Type B pancreatic cell (in vitro differentiated cells): ENCODE data around the gene IL3. TPM values are rescaled to one million over a fixed set of nuclear protein-coding genes. Genes with fewer than 3 reads are reported as not detected.

Source experiments
- DNase-seq: peaks from one replicate; pipeline ENCODE4 v3.0.0; 2021; ENCODE audit warnings: mixed read lengths; ENCODE audit not compliant: unreplicated experiment; ENCODE audit errors: extremely low spot score
- H3K27ac Mint-ChIP-seq: 2 replicates; pipeline ENCODE4 v1.8.0; 2021; ENCODE audit warnings: mild to moderate bottlenecking, mixed read lengths
- H3K27me3 Mint-ChIP-seq: 2 replicates; pipeline ENCODE4 v1.8.0; 2021; ENCODE audit warnings: mixed read lengths
- H3K36me3 Mint-ChIP-seq: 2 replicates; pipeline ENCODE4 v1.8.0; 2021; ENCODE audit warnings: mixed read lengths
- H3K4me1 Mint-ChIP-seq: one replicate; pipeline ENCODE4 v1.8.0; 2021; ENCODE audit warnings: mixed read lengths; ENCODE audit not compliant: unreplicated experiment
- H3K4me3 Mint-ChIP-seq: 2 replicates; pipeline ENCODE4 v1.8.0; 2021; ENCODE audit warnings: mild to moderate bottlenecking, mixed read lengths
- H3K9me3 Mint-ChIP-seq: 2 replicates; pipeline ENCODE4 v1.8.0; 2021; ENCODE audit warnings: mixed read lengths
- total RNA-seq: library from RNA; stranded (reverse); gene quantifications from 2 replicates; pipeline ENCODE4 v1.2.1, GENCODE V29; 2021; ENCODE audit warnings: low replicate concordance
- TF ChIP-seq, protein P1 (sequence below): fragments of 200-600 bp; sonication (generic); conservative IDR thresholded peaks from 2 replicates; pipeline ENCODE4 v1.5.0; 2021; ENCODE audit warnings: antibody characterized with exemption, mild to moderate bottlenecking

IL3 gene
- total RNA-seq, 1 donor from 2014 or later: not detected

DNA sequence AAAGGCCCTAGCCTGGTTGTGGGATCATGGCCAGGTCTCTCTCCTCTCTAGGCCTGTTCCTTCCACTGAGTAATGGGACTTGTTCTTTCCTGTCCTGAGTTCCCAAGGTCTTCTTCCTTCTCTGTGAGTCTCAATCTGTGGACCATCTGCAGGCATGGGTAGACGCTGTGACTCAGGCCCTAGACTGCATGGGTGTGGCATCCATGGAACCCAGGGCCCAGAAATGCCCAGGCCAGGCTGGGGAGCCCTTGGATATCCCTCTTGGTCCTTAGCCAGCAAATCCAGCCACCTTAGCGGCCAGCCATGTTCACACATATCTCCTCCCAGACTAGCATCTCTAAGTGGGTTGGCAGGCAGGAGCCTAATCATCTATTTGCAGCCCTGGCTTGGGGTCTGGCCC, 46.7 kb upstream of the IL3 start:
- TF ChIP-seq, protein P1, sequence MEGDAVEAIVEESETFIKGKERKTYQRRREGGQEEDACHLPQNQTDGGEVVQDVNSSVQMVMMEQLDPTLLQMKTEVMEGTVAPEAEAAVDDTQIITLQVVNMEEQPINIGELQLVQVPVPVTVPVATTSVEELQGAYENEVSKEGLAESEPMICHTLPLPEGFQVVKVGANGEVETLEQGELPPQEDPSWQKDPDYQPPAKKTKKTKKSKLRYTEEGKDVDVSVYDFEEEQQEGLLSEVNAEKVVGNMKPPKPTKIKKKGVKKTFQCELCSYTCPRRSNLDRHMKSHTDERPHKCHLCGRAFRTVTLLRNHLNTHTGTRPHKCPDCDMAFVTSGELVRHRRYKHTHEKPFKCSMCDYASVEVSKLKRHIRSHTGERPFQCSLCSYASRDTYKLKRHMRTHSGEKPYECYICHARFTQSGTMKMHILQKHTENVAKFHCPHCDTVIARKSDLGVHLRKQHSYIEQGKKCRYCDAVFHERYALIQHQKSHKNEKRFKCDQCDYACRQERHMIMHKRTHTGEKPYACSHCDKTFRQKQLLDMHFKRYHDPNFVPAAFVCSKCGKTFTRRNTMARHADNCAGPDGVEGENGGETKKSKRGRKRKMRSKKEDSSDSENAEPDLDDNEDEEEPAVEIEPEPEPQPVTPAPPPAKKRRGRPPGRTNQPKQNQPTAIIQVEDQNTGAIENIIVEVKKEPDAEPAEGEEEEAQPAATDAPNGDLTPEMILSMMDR: no peak
- Mint-ChIP-seq H3K4me3 (no peak overlapping the region), H3K27me3 (peaks cover 89% of the 10 kb centered on the region), H3K27ac (no peak overlapping the region), H3K36me3 (no peaks in the 10 kb centered on the region), H3K9me3 (no peaks in the 10 kb centered on the region), H3K4me1 (no peaks in the 10 kb centered on the region)
- DNase-seq: peak; percentile 55

DNA sequence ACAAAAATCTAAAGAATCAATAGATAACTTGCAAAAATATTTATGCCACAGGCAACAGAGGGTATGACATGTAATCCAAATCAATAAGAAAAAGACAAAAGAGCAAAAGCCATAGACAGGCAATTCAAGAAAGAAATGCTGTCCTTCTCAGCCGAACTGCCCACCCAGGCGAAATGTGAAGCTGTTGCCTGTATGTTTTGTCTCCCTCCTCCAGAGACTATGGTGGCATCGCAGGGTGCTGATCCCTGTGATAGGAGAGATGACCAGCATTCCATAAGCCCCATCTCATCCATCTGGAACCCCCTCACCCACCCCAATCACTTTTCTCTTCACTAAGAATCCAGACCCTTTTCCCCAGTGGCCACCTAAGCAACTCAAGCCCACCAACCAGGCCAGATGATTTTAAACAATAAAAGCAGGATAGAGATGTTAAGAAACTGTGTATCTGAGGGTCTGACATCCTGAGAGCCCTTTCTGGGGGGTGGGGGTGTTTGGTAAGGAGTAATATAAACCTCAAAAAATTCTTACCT, 43.7 kb upstream of the IL3 start:
- Mint-ChIP-seq H3K27ac (no peak overlapping the region), H3K27me3 (peaks cover 82% of the 10 kb centered on the region), H3K36me3 (no peaks in the 10 kb centered on the region), H3K4me3 (no peak overlapping the region), H3K9me3 (no peaks in the 10 kb centered on the region), H3K4me1 (no peaks in the 10 kb centered on the region)
- TF ChIP-seq, protein P1: no peak
- peak; percentile 39 for DNase-seq

DNA sequence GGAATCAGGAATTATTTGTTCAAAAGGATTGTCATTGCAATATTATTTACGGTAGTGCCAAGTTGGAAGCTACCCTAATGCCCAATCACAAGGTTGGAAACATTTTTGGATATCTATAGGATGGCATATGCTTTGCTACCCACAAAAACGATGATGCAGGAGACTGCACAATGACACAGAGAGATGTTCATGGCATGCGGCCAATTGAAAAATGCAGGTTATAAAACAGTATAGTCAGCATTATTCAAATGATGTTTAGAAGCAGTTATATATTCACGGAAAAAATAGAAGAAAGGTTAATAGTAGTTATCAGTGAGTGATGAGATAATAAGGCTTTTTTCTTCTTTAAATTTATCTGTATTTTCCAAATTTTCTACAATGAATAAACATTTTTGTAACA, 43.1 kb upstream of the IL3 start:
- DNase-seq: no peak
- no peaks in the 10 kb centered on the region for H3K36me3 Mint-ChIP-seq
- TF ChIP-seq, protein P1: no peak
- H3K4me1 Mint-ChIP-seq: no peaks in the 10 kb centered on the region
- peaks cover 82% of the 10 kb centered on the region for H3K27me3 Mint-ChIP-seq
- no peak overlapping the region for H3K27ac Mint-ChIP-seq
- H3K4me3 Mint-ChIP-seq: no peak overlapping the region
- H3K9me3 Mint-ChIP-seq: no peaks in the 10 kb centered on the region

DNA sequence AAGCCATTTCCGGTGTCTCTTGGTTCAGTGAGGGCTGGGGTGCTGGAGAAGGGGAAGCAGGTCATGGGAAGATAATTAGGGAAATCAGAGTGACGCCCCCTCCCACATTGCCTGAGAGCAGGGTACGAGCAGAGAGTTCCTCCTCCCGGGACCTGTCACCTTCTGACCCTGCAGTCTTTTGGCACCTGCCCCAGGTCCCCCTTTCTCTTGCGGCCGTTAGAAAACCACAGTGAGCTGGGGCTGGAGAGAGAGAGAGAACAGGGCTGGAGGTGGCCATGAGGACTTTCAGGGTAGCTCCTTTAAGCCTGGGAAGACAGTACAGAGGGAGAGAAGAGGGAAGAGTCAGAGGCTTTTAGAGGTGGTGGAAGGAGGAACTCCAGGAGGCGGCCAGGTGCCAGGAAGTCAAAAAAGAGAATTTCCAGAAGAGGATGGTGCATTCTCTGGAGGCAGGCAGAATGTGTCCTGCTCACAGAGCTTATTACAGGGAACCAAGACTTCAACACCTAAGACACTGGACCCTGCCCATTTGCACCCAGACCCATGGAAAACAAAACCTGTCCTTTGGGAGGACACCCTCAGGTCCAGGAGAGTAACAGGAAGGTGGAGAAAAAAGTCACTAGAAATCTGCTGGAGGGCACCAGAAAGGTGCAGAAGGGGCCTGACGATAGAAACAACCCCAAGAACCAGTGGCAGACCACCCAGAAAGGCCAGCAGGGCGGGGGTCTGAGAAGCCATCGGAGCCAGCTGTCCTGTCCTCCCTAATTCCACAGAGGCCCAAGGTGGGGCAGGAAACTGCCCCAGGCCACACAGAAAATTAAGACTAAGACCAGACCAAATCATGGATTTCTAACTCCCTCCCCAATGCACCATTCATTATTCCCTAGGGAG, 42.5 kb upstream of the IL3 start:
- Mint-ChIP-seq H3K9me3 (no peaks in the 10 kb centered on the region), H3K4me3 (no peak overlapping the region), H3K27ac (no peak overlapping the region), H3K4me1 (no peaks in the 10 kb centered on the region), H3K27me3 (peaks cover 82% of the 10 kb centered on the region), H3K36me3 (no peaks in the 10 kb centered on the region)
- TF ChIP-seq, protein P1: no peak
- peak; percentile 53 for DNase-seq

DNA sequence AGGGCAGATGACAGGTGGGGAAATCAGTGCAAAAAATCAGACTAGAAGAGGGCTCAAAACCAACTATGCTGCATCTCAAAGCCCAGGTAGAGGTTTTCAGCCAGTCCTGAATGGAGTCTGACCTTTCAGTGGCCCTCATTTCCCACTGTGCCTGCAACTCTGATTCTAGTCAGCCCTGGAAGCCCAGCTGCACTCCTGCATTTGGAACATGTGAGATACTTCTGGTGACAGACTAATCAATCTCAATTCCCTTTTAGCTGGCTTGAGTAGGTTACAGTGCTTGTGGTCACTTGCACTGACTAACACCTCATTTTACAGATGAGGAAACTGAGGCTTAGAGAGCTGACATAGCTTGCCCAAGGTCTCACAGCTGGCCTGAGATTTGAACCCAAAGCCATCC, 41.1 kb upstream of the IL3 start:
- no peaks in the 10 kb centered on the region for H3K36me3 Mint-ChIP-seq
- H3K4me1 Mint-ChIP-seq: no peaks in the 10 kb centered on the region
- H3K27ac Mint-ChIP-seq: no peak overlapping the region
- DNase-seq: no peak
- H3K4me3 Mint-ChIP-seq: no peak overlapping the region
- TF ChIP-seq, protein P1: no peak
- H3K27me3 Mint-ChIP-seq: peaks cover 77% of the 10 kb centered on the region
- H3K9me3 Mint-ChIP-seq: no peaks in the 10 kb centered on the region
